HepG2 (cell line): ENCODE results near the gene CDO1. TPM values are rescaled to one million over a fixed set of nuclear protein-coding genes. Genes with fewer than 3 reads are reported as not detected.

ENCODE experiments used
- E2F2 ChIP-seq: sonication (generic); formaldehyde crosslinking; IDR thresholded peaks from 2 replicates; pipeline ENCODE4 v1.4.0; 2020; ENCODE audit warnings: missing genetic modification reagents, borderline replicate concordance
- polyA plus RNA-seq, 8 experiments: library from polyadenylated mRNA; depleted of rRNA in 3 of 8; stranded (reverse) in 7 of 8; unstranded in 1 of 8; fragments of >200 nt; fragmentation: Illumina TruSeq in 4 of 8; extraction: Trizol in 4 of 8; gene quantifications; 2 replicates each; pipeline versions ENCODE4 v1.2.1 to v1.2.3, GENCODE V29; 2011 to 2016; ENCODE audit warnings: low read depth in 4 of 8, missing spikeins in 1 of 8, mixed read lengths in 1 of 8; ENCODE audit not compliant: insufficient read depth in 1 of 8
- total RNA-seq, 5 experiments: library from RNA; depleted of rRNA; stranded (reverse); fragments of >200 nt; fragmentation: Illumina TruSeq; extraction: Trizol; gene quantifications; 2 replicates each; pipeline ENCODE4 v1.2.3, GENCODE V29; 2016; ENCODE audit warnings: low read depth in 1 of 5
- TF ChIP-seq, protein P1 (sequence below): sonication (generic); formaldehyde crosslinking; IDR thresholded peaks from 2 replicates; pipeline ENCODE4 v1.5.0; 2020; ENCODE audit warnings: mild to moderate bottlenecking, missing genetic modification reagents, borderline replicate concordance
- TF ChIP-seq, protein P2 (sequence below): sonication (generic); formaldehyde crosslinking; IDR thresholded peaks from 2 replicates; pipeline ENCODE4 v1.4.0; 2020; ENCODE audit warnings: missing genetic modification reagents

The CDO1 gene
- total and polyA plus RNA-seq, 2 of the 13 experiments (the other 11 are each of a cell fraction or from before 2014, with no cell fraction given), result 3.2 to 4.4 TPM

DNA sequence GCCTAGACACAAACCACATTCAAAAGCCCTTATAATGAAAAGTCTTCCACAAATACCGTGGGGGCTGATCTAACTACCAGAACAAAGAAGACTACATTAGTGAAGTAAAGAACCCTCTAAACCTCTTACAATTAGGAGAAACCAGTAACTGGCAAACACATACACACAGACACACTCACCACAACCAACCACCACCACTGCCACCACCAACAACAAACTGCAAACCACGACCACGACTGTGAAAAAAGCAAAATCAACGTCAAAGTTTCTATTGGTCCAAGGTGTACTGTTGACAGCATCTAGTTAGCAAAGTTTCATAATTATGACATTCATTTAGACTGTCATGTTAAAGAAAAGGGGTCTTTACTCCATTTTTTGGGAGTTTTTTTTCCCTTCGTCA is 2.7 kb downstream of the CDO1 start (continued):
- TF ChIP-seq, protein P1, sequence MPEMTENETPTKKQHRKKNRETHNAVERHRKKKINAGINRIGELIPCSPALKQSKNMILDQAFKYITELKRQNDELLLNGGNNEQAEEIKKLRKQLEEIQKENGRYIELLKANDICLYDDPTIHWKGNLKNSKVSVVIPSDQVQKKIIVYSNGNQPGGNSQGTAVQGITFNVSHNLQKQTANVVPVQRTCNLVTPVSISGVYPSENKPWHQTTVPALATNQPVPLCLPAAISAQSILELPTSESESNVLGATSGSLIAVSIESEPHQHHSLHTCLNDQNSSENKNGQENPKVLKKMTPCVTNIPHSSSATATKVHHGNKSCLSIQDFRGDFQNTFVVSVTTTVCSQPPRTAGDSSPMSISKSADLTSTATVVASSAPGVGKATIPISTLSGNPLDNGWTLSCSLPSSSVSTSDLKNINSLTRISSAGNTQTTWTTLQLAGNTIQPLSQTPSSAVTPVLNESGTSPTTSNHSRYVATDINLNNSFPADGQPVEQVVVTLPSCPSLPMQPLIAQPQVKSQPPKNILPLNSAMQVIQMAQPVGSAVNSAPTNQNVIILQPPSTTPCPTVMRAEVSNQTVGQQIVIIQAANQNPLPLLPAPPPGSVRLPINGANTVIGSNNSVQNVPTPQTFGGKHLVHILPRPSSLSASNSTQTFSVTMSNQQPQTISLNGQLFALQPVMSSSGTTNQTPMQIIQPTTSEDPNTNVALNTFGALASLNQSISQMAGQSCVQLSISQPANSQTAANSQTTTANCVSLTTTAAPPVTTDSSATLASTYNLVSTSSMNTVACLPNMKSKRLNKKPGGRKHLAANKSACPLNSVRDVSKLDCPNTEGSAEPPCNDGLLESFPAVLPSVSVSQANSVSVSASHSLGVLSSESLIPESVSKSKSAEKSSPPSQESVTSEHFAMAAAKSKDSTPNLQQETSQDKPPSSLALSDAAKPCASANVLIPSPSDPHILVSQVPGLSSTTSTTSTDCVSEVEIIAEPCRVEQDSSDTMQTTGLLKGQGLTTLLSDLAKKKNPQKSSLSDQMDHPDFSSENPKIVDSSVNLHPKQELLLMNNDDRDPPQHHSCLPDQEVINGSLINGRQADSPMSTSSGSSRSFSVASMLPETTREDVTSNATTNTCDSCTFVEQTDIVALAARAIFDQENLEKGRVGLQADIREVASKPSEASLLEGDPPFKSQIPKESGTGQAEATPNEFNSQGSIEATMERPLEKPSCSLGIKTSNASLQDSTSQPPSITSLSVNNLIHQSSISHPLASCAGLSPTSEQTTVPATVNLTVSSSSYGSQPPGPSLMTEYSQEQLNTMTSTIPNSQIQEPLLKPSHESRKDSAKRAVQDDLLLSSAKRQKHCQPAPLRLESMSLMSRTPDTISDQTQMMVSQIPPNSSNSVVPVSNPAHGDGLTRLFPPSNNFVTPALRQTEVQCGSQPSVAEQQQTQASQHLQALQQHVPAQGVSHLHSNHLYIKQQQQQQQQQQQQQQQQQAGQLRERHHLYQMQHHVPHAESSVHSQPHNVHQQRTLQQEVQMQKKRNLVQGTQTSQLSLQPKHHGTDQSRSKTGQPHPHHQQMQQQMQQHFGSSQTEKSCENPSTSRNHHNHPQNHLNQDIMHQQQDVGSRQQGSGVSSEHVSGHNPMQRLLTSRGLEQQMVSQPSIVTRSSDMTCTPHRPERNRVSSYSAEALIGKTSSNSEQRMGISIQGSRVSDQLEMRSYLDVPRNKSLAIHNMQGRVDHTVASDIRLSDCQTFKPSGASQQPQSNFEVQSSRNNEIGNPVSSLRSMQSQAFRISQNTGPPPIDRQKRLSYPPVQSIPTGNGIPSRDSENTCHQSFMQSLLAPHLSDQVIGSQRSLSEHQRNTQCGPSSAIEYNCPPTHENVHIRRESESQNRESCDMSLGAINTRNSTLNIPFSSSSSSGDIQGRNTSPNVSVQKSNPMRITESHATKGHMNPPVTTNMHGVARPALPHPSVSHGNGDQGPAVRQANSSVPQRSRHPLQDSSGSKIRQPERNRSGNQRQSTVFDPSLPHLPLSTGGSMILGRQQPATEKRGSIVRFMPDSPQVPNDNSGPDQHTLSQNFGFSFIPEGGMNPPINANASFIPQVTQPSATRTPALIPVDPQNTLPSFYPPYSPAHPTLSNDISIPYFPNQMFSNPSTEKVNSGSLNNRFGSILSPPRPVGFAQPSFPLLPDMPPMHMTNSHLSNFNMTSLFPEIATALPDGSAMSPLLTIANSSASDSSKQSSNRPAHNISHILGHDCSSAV, result no peak
- no peak for TF ChIP-seq E2F2 (CRISPR knock-in tag)
- TF ChIP-seq, protein P2, sequence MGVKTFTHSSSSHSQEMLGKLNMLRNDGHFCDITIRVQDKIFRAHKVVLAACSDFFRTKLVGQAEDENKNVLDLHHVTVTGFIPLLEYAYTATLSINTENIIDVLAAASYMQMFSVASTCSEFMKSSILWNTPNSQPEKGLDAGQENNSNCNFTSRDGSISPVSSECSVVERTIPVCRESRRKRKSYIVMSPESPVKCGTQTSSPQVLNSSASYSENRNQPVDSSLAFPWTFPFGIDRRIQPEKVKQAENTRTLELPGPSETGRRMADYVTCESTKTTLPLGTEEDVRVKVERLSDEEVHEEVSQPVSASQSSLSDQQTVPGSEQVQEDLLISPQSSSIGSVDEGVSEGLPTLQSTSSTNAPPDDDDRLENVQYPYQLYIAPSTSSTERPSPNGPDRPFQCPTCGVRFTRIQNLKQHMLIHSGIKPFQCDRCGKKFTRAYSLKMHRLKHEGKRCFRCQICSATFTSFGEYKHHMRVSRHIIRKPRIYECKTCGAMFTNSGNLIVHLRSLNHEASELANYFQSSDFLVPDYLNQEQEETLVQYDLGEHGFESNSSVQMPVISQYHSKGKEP, result no peak
